ENCODE data around the gene ITPR3. TPM values are rescaled to one million over a fixed set of nuclear protein-coding genes. Genes with fewer than 3 reads are reported as not detected.

The ITPR3 gene
- total and polyA plus RNA-seq, 8 donors: 14.1 to 149 (median 65.6) TPM

- Histone ChIP-seq H3K36me3 (no peaks in the 10 kb centered on the region), H3K27me3 (peaks cover 0 to 16% (median 0%) of the 10 kb centered on the region in 3 donors), H3K27ac (peak overlapping the region in 4 of 5 donors; percentile 40 to 67 (median 60)), H3K4me1 (peaks cover 0 to 29% (median 6%) of the 10 kb centered on the region in 4 donors), H3K4me3 (peak overlapping the region in 3 of 4 donors; percentile 16 to 32 (median 22)), H3K9me3 (no peaks in the 10 kb centered on the region)
- 74 to 80% (median 78%) methylated on average over 7 of the region's 7 CpGs for WGBS, 5 donors
- no peak for DNase-seq
- intact Hi-C loops (cut with DNase I; ENCODE audit: low total_unique reads): no loop called here
- TF ChIP-seq, protein P1, sequence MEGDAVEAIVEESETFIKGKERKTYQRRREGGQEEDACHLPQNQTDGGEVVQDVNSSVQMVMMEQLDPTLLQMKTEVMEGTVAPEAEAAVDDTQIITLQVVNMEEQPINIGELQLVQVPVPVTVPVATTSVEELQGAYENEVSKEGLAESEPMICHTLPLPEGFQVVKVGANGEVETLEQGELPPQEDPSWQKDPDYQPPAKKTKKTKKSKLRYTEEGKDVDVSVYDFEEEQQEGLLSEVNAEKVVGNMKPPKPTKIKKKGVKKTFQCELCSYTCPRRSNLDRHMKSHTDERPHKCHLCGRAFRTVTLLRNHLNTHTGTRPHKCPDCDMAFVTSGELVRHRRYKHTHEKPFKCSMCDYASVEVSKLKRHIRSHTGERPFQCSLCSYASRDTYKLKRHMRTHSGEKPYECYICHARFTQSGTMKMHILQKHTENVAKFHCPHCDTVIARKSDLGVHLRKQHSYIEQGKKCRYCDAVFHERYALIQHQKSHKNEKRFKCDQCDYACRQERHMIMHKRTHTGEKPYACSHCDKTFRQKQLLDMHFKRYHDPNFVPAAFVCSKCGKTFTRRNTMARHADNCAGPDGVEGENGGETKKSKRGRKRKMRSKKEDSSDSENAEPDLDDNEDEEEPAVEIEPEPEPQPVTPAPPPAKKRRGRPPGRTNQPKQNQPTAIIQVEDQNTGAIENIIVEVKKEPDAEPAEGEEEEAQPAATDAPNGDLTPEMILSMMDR (IDR thresholded peaks at IDR 0.05): no peak
- TF ChIP-seq POLR2AphosphoS5 (IDR thresholded peaks at IDR 0.05) (no peak), POLR2A (IDR thresholded peaks at IDR 0.05) (no peak), EP300 (IDR thresholded peaks at IDR 0.05) (no peak)
These were observed 124.4 kb downstream of the ITPR3 start for GRCh38 chr6:33745548-33745947.

Small RNA genes within 50 kb of the gene (small RNA-seq; reads per million reads assigned to genes)
- 0 reads per million in 4 donors for gene MIR3934

Other genes starting within 250 kb of the ITPR3 start
- 10 to 100 TPM in 1 of 5 donors, 1 to 10 TPM in 3, not detected in 1; 4.2 to 15.4 (median 6.7) TPM for gene KIFC1, start 229.5 kb upstream of the ITPR3 start, total RNA-seq
- gene KIFC1, start 229.5 kb upstream of the ITPR3 start, polyA plus RNA-seq: 1 to 10 TPM in 2 of 3 donors, under 1 TPM in 1; 0.46 to 9.9 (median 5.4) TPM
- 100 to 1,000 TPM in 1 of 5 donors, 10 to 100 TPM in 4; 22.0 to 125 (median 70.0) TPM for gene PHF1, start 210.3 kb upstream of the ITPR3 start, total RNA-seq
- 10 to 100 TPM; 56.3 to 99.9 (median 68.7) TPM for gene PHF1, start 210.3 kb upstream of the ITPR3 start, polyA plus RNA-seq
- 100 to 1,000 TPM in 3 of 5 donors, 10 to 100 TPM in 2; 12.8 to 203 (median 101) TPM for gene CUTA, start 203.2 kb upstream of the ITPR3 start, total RNA-seq
- gene CUTA, start 203.2 kb upstream of the ITPR3 start, polyA plus RNA-seq: 100 to 1,000 TPM; 162 to 233 (median 165) TPM
- gene SYNGAP1, start 201.3 kb upstream of the ITPR3 start, total RNA-seq: 10 to 100 TPM in 2 of 5 donors, 1 to 10 TPM in 2, under 1 TPM in 1; 0.58 to 78.8 (median 7.7) TPM
- gene SYNGAP1, start 201.3 kb upstream of the ITPR3 start, polyA plus RNA-seq: 1 to 10 TPM; 3.9 to 5.6 (median 4.0) TPM
- gene ZBTB9, start 166.7 kb upstream of the ITPR3 start, total RNA-seq: 1 to 10 TPM in 3 of 5 donors, under 1 TPM in 1, not detected in 1; 0.45 to 7.8 (median 3.1) TPM
- gene ZBTB9, start 166.7 kb upstream of the ITPR3 start, polyA plus RNA-seq: 1 to 10 TPM; 2.4 to 4.2 (median 2.6) TPM
- 10 to 100 TPM in 3 of 5 donors, 1 to 10 TPM in 2; 2.9 to 97.0 (median 22.3) TPM for gene BAK1, start 41.0 kb upstream of the ITPR3 start, total RNA-seq
- gene BAK1, start 41.0 kb upstream of the ITPR3 start, polyA plus RNA-seq: 10 to 100 TPM; 14.6 to 31.5 (median 24.6) TPM
- gene UQCC2, start 90.4 kb downstream of the ITPR3 start, total RNA-seq: 10 to 100 TPM in 3 of 5 donors, 1 to 10 TPM in 2; 4.7 to 25.4 (median 15.4) TPM
- gene UQCC2, start 90.4 kb downstream of the ITPR3 start, polyA plus RNA-seq: 100 to 1,000 TPM in 1 of 3 donors, 10 to 100 TPM in 2; 83.1 to 109 (median 93.7) TPM
- gene IP6K3, start 125.6 kb downstream of the ITPR3 start, total RNA-seq: 10 to 100 TPM in 1 of 5 donors, 1 to 10 TPM in 1, under 1 TPM in 1, not detected in 2; 0.58 to 73.5 (median 1.1) TPM
- 1 to 10 TPM; 1.3 to 3.4 (median 2.5) TPM for gene IP6K3, start 125.6 kb downstream of the ITPR3 start, polyA plus RNA-seq
- gene LEMD2, start 167.8 kb downstream of the ITPR3 start, total RNA-seq: 100 to 1,000 TPM in 2 of 5 donors, 10 to 100 TPM in 3; 46.1 to 428 (median 67.1) TPM
- 10 to 100 TPM; 22.0 to 50.8 (median 24.3) TPM for gene LEMD2, start 167.8 kb downstream of the ITPR3 start, polyA plus RNA-seq
- gene MLN, start 182.7 kb downstream of the ITPR3 start, total RNA-seq: not detected
- gene MLN, start 182.7 kb downstream of the ITPR3 start, polyA plus RNA-seq: not detected